ENCODE results near the gene KHDC1L.
"Not testable (repeated sequence)": the region's sequence is repeated elsewhere in the genome, so short reads cannot be mapped to it uniquely, and the experiment has no call there.

Gene KHDC1L, protein sequence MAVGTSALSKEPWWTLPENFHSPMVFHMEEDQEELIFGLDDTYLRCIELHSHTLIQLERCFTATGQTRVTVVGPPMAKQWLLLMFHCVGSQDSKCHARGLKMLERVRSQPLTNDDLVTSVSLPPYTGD

DNA sequence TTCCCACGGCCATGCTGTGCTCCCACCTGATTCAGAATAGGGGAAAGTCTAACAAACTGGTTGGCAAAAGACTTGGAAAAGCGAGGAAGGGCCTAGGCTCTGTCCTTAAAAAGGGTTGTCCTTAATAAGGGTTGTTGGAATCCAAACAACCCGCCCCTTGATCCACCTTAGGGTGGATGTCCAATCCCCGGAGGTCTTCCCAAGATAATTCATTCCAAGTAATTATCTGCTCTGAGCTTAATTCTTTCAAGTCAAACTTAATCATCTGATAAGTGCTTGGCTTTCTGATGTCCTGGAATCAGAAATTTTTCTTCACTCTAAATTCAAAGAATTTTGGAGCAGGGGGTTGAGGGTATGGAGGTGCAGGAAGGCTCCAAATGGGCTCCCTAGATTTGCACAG lies at the start of gene KHDC1L:
KHDC1L (minus strand) TSS at position 101 of the 400 bp plus-strand sequence; CDS start at position 13, 88 bp downstream.
- Histone ChIP-seq H3K27ac (no peak within 1 kb of the TSS), H3K4me3 (no peak within 1 kb of the TSS)

GRCh38 chr6:73269296-73269695 lies 44.0 kb upstream of the KHDC1L start:
- not testable (repeated sequence) for H3K4me3 ChIP-seq, H3K27ac ChIP-seq

DNA sequence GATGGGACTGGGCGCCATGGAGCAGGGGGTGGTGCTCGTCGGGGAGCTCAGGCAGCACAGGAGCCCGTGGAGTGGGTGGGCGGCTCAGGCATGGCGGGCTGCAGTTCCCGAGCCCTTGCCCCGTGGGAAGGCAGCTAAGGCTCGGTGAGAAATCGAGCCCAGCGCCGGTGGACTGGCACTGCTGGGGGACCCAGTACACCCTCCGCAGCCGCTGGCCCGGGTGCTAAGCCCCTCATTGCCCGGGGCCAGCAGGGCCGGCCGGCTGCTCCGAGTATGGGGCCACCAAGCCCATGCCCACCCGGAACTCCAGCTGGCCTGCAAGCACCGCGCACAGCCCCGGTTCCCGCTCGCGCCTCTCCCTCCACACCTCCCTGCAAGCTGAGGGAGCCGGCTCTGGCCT lies 43.6 kb upstream of the KHDC1L start:
- not testable (repeated sequence) for H3K4me3 ChIP-seq, H3K27ac ChIP-seq

- H3K27ac ChIP-seq, result peak overlapping the region in 8 of 21 experiments; percentile 24 to 88 (median 70)
- no peak overlapping the region for H3K4me3 ChIP-seq
Observed at GRCh38 chr6:73264446-73264845, 39.1 kb upstream of the KHDC1L start.

- peak overlapping the region; percentile 26 to 88 (median 82) for H3K27ac ChIP-seq
- peak overlapping the region; percentile 44 to 71 (median 65) for H3K4me3 ChIP-seq
Observed at GRCh38 chr6:73263570-73263909, 38.2 kb upstream of the KHDC1L start.

DNA sequence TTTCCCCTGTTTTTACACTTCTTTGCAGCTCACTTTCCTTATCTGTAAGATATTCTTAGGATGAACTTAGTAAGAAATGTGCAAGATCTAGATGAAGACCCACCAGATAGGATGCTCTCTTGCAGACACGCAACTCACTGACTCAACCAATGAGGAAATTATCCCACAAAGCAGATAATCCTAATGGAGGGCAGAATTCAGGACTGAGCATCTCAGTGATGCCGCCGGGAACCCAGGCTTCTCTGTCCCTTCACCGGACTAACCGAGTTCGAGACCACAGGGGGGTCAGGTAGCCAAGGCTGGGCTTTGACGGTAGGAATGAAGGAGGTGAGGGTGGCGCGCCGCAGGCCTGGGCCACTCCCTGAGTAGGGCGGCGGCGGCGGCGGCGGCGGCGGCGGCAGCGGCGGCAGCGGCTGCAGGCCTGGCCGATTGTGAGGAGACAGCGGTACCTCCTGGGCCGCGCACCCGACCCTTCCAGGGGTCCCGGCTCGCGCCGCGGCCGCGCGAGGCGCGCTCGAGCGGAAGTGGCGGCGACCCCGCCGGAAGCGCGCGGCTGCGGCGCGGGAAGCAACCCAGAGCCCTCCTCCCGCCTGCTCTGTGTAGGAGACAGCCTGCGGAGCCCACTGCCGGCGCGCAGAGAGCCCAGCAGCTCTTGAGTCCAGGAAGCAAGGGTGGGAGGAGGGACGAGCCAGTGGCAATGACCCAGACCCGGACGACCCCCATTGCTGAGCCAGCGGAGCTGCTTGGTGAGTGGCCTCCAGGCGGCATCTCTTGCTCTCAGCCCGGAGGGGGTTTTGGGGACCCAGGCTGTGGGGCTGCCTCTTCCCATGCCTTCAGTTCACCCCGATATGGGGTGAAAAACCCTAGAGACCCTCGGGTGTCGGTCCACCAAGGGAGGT lies 37.6 kb upstream of the KHDC1L start, which contains the start of gene KHDC1:
KHDC1 (minus strand) TSS at position 526 of the 899 bp plus-strand sequence. CDS start 20,679 bp downstream, outside the sequence.
- peak within 1 kb of the TSS; percentile 26 to 88 (median 82) for H3K27ac ChIP-seq
- peak within 1 kb of the TSS; percentile 44 to 71 (median 65) for H3K4me3 ChIP-seq

- H3K27ac ChIP-seq, result no peak overlapping the region
- no peak overlapping the region for H3K4me3 ChIP-seq
Observed at GRCh38 chr6:73258721-73259120, 33.4 kb upstream of the KHDC1L start.

DNA sequence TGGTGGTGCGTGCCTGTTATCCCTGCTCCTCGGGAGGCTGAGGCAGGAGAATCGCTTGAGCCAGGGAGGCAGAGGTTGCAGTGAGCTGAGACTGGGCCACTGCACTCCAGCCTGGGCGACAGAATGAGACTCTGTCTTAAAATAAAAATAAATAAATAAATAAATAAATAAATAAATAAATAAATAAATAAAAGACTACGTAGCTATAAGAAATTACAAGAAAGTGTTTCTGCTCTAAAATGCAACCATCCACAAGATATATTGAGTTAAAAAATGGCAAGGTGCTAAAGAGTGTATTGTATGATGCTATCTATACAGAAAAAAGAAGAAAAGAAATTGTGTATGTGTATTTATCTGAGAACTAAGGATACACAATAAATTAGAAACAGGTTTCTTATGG lies 29.0 kb upstream of the KHDC1L start:
- not testable (repeated sequence) for H3K4me3 ChIP-seq, H3K27ac ChIP-seq

DNA sequence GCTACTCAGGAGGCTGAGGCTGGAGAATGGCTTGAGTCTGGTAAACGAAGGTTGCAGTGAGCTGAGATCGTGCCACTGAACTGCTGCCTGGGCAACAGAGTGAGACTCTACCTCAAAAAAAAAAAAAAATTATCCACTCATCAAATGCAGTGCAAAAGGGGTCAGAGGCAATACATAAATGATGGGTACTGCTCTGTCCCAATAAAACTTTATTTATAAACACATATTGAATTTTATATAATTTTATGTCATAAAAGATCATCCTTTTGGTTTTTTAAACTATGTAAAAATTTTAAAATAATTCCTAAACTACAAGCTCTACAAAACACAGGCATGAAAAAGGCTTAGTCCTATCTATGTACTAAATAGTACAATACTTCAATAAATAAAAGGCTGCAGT lies 27.4 kb upstream of the KHDC1L start:
- Histone ChIP-seq H3K4me3 (no peak overlapping the region), H3K27ac (no peak overlapping the region)

DNA sequence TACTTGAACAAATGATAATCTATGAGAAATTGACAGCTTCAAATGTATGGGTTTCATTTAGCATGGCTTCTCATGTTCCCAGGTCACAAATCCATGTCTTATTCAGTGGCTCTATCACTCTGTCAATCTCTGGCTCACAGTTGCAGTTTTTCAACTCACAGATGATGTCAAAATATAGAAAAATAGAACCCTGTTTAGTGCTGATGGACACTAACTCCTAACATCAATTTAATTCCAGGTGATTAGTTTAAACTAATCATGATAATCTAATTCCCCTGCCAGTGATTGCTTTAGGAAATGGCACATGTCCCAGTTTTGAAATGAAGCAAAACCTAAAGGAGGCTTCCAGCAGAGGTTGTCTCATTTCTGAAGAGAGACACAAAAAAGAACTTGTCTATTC lies 24.7 kb upstream of the KHDC1L start:
- H3K27ac ChIP-seq, result no peak overlapping the region
- H3K4me3 ChIP-seq, result no peak overlapping the region

DNA sequence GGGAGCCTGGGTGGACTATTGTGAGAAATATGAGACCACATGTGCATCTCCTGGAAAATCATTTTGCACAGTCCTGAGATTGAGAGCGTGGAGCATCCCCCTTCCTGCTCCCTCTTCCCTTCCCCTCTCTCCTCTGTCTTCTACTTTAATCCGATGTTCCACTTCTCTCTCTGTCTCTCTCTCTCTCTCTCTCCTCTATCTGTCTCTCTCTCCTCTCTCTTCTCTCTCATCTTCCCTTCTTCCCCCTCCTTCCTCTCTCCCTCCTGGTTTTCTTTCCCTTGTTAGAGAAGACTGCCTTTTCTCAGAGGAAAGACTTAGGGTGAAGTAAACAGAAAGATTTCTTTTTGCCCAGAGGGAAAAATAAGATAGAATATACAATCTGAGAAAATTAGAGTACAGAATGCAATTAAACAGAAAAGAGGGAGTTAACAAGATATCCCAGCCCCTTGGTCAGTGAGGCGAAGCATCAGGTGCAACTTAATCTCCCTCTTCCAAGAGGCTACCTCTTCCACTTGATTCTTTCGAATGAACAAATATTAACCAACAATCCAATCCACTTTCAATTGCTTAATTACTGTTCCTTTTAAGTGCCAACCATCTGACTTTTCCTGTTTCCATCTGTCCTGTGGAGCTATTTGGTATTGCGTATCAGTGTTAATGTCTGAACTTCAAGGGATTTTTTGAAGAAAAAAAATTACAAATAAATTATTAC lies 23.1 kb upstream of the KHDC1L start:
- Histone ChIP-seq H3K4me3 (no peak overlapping the region), H3K27ac (no peak overlapping the region)

DNA sequence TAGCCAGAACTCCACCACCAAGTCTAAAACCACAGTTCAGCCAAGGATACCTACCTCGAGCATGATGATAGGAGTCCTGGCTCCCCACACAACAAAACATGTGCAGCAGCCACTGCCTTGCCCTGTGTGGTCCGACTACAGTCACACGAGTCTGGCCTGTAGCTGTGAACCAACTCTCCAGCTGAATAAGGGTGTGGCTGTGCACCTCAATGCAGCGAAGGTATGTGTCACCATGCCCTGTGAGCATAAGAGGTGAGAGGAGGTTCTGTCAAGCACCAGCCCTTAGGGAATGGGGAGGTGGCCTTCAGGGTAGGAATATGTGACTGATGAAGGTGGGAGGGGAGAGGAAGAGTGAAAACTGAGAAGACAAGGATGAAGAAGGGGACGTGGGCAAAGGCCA lies 16.7 kb upstream of the KHDC1L start:
- Histone ChIP-seq H3K4me3 (no peak overlapping the region), H3K27ac (no peak overlapping the region)

DNA sequence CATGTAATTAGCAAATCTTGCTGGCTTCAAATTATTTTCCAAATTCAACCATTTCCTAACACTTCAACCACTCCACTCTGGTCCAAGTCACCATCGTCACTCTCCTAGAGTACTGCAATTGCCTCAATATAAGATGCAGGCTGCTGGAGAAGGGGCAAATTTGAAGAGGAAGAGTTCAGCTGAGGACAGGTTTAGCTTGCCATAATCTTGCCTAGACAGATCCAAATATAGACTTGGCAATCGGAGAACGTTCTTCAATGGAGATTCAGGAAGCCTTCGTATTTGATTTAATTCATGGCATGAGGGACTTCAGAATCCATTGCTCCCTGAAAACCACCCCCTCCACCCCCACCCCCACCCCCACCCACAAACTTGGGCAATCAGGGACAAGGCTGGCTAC lies 15.4 kb upstream of the KHDC1L start:
- no peak overlapping the region for H3K27ac ChIP-seq
- H3K4me3 ChIP-seq, result no peak overlapping the region

GRCh38 chr6:73236144-73236750 lies 11.0 kb upstream of the KHDC1L start:
- H3K4me3 ChIP-seq, result no peak overlapping the region

GRCh38 chr6:73234733-73235132 lies 9.4 kb upstream of the KHDC1L start:
- Histone ChIP-seq H3K27ac (no peak overlapping the region), H3K4me3 (no peak overlapping the region)

More at GRCh38 chr6:73236144-73236750, 11.0 kb upstream of the KHDC1L start:
- no peak overlapping the region for H3K27ac ChIP-seq

DNA sequence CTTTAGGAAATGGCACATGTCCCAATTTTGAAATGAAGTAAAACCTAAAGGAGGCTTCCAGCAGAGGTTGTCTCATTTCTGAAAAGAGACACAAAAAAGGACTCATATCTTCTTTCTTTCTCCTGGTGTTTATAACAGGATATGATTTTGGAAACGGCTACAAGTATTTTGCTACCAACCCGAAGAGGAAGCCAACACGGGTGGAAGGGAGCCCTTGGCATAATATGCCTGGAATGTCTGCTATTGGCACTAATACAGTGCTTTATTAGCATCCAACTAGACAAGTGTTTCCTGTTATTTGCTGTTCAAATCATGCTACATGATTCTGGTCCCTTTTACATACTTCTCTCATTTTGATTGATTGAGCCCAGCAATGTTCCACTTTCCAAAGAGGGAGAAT lies 8.7 kb upstream of the KHDC1L start:
- H3K4me3 ChIP-seq, H3K27ac ChIP-seq: not testable (repeated sequence)

GRCh38 chr6:73233048-73233447 lies 7.8 kb upstream of the KHDC1L start:
- no peak overlapping the region for H3K27ac ChIP-seq
- H3K4me3 ChIP-seq, result no peak overlapping the region

DNA sequence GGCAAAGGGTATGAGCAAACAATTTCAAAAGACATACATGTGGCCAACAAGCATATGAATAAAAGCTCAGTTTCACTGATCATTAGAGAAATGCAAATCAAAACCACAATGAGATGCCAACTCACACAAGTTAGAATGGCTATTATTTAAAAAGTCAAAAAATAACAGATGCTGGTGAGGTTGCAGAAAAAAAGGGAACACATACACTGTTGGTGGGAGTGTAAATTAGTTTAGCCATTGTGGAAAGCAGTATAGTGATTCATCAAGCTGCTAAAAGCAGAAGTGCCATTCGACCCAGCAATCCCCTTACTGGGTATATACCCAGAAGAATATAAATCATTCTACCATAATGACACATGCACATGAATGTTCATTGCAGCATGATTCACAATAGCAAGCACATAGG lies 6.7 kb upstream of the KHDC1L start:
- no peak overlapping the region for H3K4me3 ChIP-seq

GRCh38 chr6:73227606-73228255 lies 2.4 kb upstream of the KHDC1L start:
- Histone ChIP-seq H3K27ac (no peak overlapping the region), H3K4me3 (no peak overlapping the region)

More for the DNA sequence above, 6.7 kb upstream of the KHDC1L start:
- H3K27ac ChIP-seq, result no peak overlapping the region

- Histone ChIP-seq H3K4me3 (no peak overlapping the region), H3K27ac (no peak overlapping the region)
Observed at GRCh38 chr6:73216859-73217258, 8.4 kb downstream of the KHDC1L start.

Measured in skin epidermis (tissue), 12 donors.